ENCODE measurements around the gene CAPZA1.

DNA sequence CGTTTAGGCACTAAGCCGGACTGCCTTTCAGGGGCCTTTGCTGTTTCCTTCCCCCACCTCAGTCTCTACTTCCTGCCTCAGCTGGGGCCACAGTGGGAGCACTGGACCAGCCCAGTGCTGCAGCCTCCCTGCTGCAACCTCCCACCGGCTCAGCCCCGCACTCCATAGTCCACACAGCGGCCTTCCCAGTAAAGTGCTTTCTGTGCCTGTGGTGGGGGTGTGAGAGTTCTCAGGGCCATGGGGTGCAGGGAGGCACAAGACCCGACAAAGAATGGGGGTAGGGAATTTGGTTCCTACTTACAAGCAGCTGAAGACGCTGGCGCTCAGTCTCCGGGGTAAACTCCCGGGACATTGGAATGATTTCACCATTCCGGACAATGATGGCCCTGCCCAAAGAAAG is 92.0 kb downstream of the CAPZA1 start:
- TF ChIP-seq, protein P1, sequence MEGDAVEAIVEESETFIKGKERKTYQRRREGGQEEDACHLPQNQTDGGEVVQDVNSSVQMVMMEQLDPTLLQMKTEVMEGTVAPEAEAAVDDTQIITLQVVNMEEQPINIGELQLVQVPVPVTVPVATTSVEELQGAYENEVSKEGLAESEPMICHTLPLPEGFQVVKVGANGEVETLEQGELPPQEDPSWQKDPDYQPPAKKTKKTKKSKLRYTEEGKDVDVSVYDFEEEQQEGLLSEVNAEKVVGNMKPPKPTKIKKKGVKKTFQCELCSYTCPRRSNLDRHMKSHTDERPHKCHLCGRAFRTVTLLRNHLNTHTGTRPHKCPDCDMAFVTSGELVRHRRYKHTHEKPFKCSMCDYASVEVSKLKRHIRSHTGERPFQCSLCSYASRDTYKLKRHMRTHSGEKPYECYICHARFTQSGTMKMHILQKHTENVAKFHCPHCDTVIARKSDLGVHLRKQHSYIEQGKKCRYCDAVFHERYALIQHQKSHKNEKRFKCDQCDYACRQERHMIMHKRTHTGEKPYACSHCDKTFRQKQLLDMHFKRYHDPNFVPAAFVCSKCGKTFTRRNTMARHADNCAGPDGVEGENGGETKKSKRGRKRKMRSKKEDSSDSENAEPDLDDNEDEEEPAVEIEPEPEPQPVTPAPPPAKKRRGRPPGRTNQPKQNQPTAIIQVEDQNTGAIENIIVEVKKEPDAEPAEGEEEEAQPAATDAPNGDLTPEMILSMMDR (IDR thresholded peaks at IDR 0.05), result no peak
- no peak for TF ChIP-seq POLR2A (IDR thresholded peaks at IDR 0.05)
